WTC11 (cell line): ENCODE data around the gene C6orf136. TPM values are rescaled to one million over a fixed set of nuclear protein-coding genes. Genes with fewer than 3 reads are reported as not detected.
A peak's percentile ranks its signal among the peaks of the same experiment; 100 is the strongest.

Source experiments
- ATAC-seq: fragments of 200-7000 bp; cut with Tn5 transposase; 2 replicates; pipeline ENCODE4 v1.10.0; 2021; ENCODE audit warnings: mild to moderate bottlenecking, moderate library complexity
- CTCF ChIA-PET: fragments of 300-600 bp; sonication (Branson Sonifier 250); formaldehyde crosslinking; loops from one replicate; lab custom pipeline; 2021; ENCODE audit warnings: antibody characterized with exemption; lab: Charles Lee
- POLR2A ChIA-PET: fragments of 350-600 bp; sonication (Branson Sonifier 250); formaldehyde crosslinking; loops from one replicate; lab custom pipeline; 2021; ENCODE audit warnings: antibody characterized with exemption; lab: Charles Lee
- DNase-seq: peaks from one replicate; pipeline ENCODE4 v3.0.0; 2021; ENCODE audit warnings: low spot score
- H3K27ac Mint-ChIP-seq: 2 replicates; pipeline ENCODE4 v1.8.0; 2021; ENCODE audit warnings: mixed read lengths
- H3K27me3 Mint-ChIP-seq: 2 replicates; pipeline ENCODE4 v1.8.0; 2021; ENCODE audit warnings: low read depth, mild to moderate bottlenecking, moderate library complexity, mixed read lengths
- H3K36me3 Mint-ChIP-seq: 2 replicates; pipeline ENCODE4 v1.8.0; 2021; ENCODE audit warnings: mixed read lengths
- H3K4me1 Mint-ChIP-seq: 2 replicates; pipeline ENCODE4 v1.8.0; 2022; ENCODE audit warnings: mixed read lengths
- H3K4me3 Mint-ChIP-seq: 2 replicates; pipeline ENCODE4 v1.8.0; 2021; ENCODE audit warnings: mild to moderate bottlenecking, moderate library complexity, mixed read lengths
- H3K9me3 Mint-ChIP-seq: 2 replicates; pipeline ENCODE4 v1.8.0; 2021; ENCODE audit warnings: mixed read lengths
- ETV6 ChIP-seq: sonication (generic); formaldehyde crosslinking; IDR thresholded peaks from 2 replicates; pipeline ENCODE4 v1.8.1; 2022; ENCODE audit warnings: mild to moderate bottlenecking, missing genetic modification reagents
- GABPB1 ChIP-seq: sonication (generic); formaldehyde crosslinking; IDR thresholded peaks from 2 replicates; pipeline ENCODE4 v1.8.1; 2023; ENCODE audit warnings: mild to moderate bottlenecking, missing genetic modification reagents
- GTF2I ChIP-seq: fragments of 250-450 bp; sonication (Bioruptor Pico); conservative IDR thresholded peaks from 2 replicates; pipeline ENCODE4 v1.4.0; 2021; ENCODE audit warnings: mild to moderate bottlenecking
- NFATC4 ChIP-seq: fragments of 250-450 bp; sonication (Bioruptor Pico); IDR thresholded peaks from 2 replicates; pipeline ENCODE4 v1.9.0; 2021; ENCODE audit warnings: mild to moderate bottlenecking
- TEAD1 ChIP-seq: sonication (generic); formaldehyde crosslinking; IDR thresholded peaks from 2 replicates; pipeline ENCODE4 v1.8.0; 2022; ENCODE audit warnings: mild to moderate bottlenecking, missing genetic modification reagents
- TP53 ChIP-seq: sonication (generic); formaldehyde crosslinking; IDR thresholded peaks from 2 replicates; pipeline ENCODE4 v1.8.1; 2023; ENCODE audit warnings: mild to moderate bottlenecking, missing genetic modification reagents
- total RNA-seq: library from RNA; stranded (reverse); gene quantifications from 3 replicates; pipeline ENCODE4 v1.2.3, GENCODE V29; 2021
- TF ChIP-seq, protein P1 (sequence below): fragments of 200-600 bp; IDR thresholded peaks from 2 replicates; pipeline ENCODE4 v1.8.0; 2022; ENCODE audit warnings: antibody characterized with exemption
- TF ChIP-seq, protein P2 (sequence below): sonication (generic); formaldehyde crosslinking; conservative IDR thresholded peaks from 2 replicates; pipeline ENCODE4 v1.8.1; 2022; ENCODE audit warnings: mild to moderate bottlenecking, missing genetic modification reagents
- TF ChIP-seq, protein P3 (sequence below): sonication (generic); formaldehyde crosslinking; IDR thresholded peaks from 2 replicates; pipeline ENCODE4 v1.8.0; 2022; ENCODE audit warnings: mild to moderate bottlenecking, missing genetic modification reagents
- TF ChIP-seq, protein P4 (sequence below): sonication (generic); formaldehyde crosslinking; IDR thresholded peaks from 2 replicates; pipeline ENCODE4 v1.8.1; 2023; ENCODE audit warnings: mild to moderate bottlenecking, moderate library complexity, missing genetic modification reagents
- TF ChIP-seq, protein P5 (sequence below): fragments of 250-450 bp; sonication (Bioruptor Pico); IDR thresholded peaks from 2 replicates; pipeline ENCODE4 v1.9.0; 2021; ENCODE audit warnings: mild to moderate bottlenecking, borderline replicate concordance
- TF ChIP-seq, protein P6 (sequence below): sonication (generic); formaldehyde crosslinking; IDR thresholded peaks from 2 replicates; pipeline ENCODE4 v1.8.1; 2023; ENCODE audit warnings: mild to moderate bottlenecking, missing genetic modification reagents, borderline replicate concordance
- TF ChIP-seq, protein P7 (sequence below): sonication (generic); formaldehyde crosslinking; IDR thresholded peaks from 2 replicates; pipeline ENCODE4 v1.8.0; 2023; ENCODE audit warnings: mild to moderate bottlenecking, missing genetic modification reagents
- TF ChIP-seq, protein P8 (sequence below): sonication (generic); formaldehyde crosslinking; IDR thresholded peaks from 2 replicates; pipeline ENCODE4 v1.8.0; 2022; ENCODE audit warnings: mild to moderate bottlenecking, missing genetic modification reagents

C6orf136 gene
- total RNA-seq, 1 experiment from 2014 or later: 26.5 TPM

DNA sequence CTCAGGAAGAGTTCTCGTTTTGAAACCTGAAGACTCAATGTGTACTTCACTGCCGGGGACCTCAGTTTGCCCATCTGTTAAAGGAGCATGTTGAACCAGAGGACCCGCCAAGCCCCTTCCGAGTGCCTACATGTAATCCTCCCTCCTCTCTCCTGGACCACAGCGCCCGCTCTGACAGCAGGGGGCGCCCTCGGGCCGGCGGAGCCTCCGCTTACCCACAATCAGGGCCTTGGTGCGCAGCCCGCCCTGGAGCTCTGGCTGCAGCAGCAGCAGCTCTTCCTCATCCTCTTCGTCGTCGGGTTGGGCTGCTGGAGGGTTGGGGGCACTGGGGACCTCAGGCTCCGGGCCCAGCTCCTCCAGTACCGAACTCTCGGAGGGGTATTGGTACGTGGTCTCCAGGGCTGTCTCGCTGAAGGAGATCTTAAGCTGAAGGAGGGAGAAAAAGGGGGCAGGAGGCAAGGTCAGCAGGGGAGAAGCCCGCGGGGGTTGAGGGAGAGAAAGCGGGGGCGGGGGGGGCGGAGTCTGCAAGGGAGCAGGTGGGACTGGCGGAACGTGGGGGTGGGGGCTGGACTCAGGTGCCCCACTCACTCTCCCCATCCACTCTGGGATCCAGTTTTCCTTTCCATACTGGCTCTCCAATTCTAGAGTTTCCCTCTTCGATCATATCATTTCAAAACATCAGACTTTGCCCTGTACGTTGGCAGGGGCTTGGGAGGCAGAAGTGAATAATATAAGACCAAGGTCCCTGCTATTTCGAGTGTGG lies 32.2 kb downstream of the C6orf136 start:
- H3K27ac Mint-ChIP-seq: no peak overlapping the region
- ChIA-PET CTCF (interaction anchor here (0.5 to 9.7 kb wide), 61 partner anchors 9 to 436 kb away, joined by 3 to 131 read pairs (median 4); partner anchors contain the start of genes ABCF1, C6orf136, GTF2H4 and IER3), POLR2A (interaction anchor here (0.6 to 2.3 kb wide), 7 partner anchors 11 to 398 kb away, joined by 3 to 10 read pairs (median 7); partner anchors contain the start of genes MDC1 and NRM)
- peak overlapping the region; percentile 61 for H3K4me3 Mint-ChIP-seq
- TF ChIP-seq, protein P1, sequence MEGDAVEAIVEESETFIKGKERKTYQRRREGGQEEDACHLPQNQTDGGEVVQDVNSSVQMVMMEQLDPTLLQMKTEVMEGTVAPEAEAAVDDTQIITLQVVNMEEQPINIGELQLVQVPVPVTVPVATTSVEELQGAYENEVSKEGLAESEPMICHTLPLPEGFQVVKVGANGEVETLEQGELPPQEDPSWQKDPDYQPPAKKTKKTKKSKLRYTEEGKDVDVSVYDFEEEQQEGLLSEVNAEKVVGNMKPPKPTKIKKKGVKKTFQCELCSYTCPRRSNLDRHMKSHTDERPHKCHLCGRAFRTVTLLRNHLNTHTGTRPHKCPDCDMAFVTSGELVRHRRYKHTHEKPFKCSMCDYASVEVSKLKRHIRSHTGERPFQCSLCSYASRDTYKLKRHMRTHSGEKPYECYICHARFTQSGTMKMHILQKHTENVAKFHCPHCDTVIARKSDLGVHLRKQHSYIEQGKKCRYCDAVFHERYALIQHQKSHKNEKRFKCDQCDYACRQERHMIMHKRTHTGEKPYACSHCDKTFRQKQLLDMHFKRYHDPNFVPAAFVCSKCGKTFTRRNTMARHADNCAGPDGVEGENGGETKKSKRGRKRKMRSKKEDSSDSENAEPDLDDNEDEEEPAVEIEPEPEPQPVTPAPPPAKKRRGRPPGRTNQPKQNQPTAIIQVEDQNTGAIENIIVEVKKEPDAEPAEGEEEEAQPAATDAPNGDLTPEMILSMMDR: peak; percentile 93
- TF ChIP-seq GABPB1 (CRISPR knock-in tag) (peak; percentile 49; the same call in 1 of the 2 replicates), TEAD1 (CRISPR knock-in tag) (0 out of 2 replicates have a peak, but pooled peaks have one; percentile 25), GTF2I (CRISPR knock-in tag) (peak; percentile 86)
- TF ChIP-seq, protein P2, sequence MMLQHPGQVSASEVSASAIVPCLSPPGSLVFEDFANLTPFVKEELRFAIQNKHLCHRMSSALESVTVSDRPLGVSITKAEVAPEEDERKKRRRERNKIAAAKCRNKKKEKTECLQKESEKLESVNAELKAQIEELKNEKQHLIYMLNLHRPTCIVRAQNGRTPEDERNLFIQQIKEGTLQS (CRISPR knock-in tag): no peak
- TF ChIP-seq, protein P3, sequence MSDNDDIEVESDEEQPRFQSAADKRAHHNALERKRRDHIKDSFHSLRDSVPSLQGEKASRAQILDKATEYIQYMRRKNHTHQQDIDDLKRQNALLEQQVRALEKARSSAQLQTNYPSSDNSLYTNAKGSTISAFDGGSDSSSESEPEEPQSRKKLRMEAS: 0 out of 2 replicates have a peak, but pooled peaks have one; percentile 20
- TF ChIP-seq, protein P4, sequence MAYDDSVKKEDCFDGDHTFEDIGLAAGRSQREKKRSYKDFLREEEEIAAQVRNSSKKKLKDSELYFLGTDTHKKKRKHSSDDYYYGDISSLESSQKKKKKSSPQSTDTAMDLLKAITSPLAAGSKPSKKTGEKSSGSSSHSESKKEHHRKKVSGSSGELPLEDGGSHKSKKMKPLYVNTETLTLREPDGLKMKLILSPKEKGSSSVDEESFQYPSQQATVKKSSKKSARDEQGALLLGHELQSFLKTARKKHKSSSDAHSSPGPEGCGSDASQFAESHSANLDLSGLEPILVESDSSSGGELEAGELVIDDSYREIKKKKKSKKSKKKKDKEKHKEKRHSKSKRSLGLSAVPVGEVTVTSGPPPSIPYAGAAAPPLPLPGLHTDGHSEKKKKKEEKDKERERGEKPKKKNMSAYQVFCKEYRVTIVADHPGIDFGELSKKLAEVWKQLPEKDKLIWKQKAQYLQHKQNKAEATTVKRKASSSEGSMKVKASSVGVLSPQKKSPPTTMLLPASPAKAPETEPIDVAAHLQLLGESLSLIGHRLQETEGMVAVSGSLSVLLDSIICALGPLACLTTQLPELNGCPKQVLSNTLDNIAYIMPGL: no peak; the same call in 1 of the 2 replicates
- TF ChIP-seq, protein P5, sequence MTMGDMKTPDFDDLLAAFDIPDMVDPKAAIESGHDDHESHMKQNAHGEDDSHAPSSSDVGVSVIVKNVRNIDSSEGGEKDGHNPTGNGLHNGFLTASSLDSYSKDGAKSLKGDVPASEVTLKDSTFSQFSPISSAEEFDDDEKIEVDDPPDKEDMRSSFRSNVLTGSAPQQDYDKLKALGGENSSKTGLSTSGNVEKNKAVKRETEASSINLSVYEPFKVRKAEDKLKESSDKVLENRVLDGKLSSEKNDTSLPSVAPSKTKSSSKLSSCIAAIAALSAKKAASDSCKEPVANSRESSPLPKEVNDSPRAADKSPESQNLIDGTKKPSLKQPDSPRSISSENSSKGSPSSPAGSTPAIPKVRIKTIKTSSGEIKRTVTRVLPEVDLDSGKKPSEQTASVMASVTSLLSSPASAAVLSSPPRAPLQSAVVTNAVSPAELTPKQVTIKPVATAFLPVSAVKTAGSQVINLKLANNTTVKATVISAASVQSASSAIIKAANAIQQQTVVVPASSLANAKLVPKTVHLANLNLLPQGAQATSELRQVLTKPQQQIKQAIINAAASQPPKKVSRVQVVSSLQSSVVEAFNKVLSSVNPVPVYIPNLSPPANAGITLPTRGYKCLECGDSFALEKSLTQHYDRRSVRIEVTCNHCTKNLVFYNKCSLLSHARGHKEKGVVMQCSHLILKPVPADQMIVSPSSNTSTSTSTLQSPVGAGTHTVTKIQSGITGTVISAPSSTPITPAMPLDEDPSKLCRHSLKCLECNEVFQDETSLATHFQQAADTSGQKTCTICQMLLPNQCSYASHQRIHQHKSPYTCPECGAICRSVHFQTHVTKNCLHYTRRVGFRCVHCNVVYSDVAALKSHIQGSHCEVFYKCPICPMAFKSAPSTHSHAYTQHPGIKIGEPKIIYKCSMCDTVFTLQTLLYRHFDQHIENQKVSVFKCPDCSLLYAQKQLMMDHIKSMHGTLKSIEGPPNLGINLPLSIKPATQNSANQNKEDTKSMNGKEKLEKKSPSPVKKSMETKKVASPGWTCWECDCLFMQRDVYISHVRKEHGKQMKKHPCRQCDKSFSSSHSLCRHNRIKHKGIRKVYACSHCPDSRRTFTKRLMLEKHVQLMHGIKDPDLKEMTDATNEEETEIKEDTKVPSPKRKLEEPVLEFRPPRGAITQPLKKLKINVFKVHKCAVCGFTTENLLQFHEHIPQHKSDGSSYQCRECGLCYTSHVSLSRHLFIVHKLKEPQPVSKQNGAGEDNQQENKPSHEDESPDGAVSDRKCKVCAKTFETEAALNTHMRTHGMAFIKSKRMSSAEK: no peak
- DNase-seq (peak; percentile 94), ATAC-seq (peak; percentile 83)
- H3K9me3 Mint-ChIP-seq: no peaks in the 10 kb centered on the region
- peaks cover 38% of the 10 kb centered on the region for H3K4me1 Mint-ChIP-seq
- H3K27me3 Mint-ChIP-seq: no peaks in the 10 kb centered on the region
- H3K36me3 Mint-ChIP-seq: peaks cover 19% of the 10 kb centered on the region

DNA sequence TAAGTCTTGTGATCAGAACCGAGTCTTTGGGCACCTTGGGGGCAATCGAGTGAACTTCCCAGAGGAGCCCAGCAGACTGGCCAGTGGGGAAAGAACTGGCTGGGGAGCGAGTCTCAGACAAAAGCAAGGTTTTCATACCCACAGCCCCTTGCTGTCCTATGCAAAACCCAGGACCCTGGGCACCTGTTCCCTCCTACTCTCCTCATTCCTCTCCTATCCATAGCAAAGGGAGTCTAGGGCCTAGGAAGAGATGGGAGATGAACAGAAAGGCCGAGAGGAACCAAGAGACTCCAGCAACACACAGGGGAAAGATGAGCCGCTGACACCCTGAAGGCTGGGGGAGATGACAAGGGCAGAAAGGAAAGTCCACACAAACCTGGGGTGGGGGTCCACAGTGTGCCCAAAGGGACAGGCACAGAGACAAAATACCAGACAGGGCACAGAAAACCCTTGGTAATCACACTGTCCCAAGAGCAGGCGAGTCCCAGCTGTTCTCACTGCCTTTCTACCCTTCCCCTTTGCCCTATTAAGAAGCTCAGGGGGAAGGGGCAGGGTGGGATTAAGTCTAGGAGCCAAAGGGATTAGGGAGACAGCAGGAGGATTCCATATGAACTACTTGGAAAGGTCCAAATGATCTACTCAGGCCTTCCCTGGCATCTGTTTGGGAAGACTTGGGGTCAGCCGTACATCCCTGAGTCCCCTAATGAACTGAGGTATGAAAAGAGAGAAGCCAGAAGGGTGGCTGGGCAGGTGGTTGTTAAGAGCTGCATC lies 33.0 kb downstream of the C6orf136 start:
- H3K27ac Mint-ChIP-seq: peak overlapping the region; percentile 37
- POLR2A ChIA-PET: interaction anchor here (0.6 to 2.3 kb wide), 5 partner anchors 11 to 611 kb away, joined by 3 to 10 read pairs (median 6); partner anchors contain the start of genes MDC1 and NRM
- TF ChIP-seq TP53 (CRISPR knock-in tag) (no peak), ETV6 (CRISPR knock-in tag) (no peak), NFATC4 (no peak)
- TF ChIP-seq, protein P6, sequence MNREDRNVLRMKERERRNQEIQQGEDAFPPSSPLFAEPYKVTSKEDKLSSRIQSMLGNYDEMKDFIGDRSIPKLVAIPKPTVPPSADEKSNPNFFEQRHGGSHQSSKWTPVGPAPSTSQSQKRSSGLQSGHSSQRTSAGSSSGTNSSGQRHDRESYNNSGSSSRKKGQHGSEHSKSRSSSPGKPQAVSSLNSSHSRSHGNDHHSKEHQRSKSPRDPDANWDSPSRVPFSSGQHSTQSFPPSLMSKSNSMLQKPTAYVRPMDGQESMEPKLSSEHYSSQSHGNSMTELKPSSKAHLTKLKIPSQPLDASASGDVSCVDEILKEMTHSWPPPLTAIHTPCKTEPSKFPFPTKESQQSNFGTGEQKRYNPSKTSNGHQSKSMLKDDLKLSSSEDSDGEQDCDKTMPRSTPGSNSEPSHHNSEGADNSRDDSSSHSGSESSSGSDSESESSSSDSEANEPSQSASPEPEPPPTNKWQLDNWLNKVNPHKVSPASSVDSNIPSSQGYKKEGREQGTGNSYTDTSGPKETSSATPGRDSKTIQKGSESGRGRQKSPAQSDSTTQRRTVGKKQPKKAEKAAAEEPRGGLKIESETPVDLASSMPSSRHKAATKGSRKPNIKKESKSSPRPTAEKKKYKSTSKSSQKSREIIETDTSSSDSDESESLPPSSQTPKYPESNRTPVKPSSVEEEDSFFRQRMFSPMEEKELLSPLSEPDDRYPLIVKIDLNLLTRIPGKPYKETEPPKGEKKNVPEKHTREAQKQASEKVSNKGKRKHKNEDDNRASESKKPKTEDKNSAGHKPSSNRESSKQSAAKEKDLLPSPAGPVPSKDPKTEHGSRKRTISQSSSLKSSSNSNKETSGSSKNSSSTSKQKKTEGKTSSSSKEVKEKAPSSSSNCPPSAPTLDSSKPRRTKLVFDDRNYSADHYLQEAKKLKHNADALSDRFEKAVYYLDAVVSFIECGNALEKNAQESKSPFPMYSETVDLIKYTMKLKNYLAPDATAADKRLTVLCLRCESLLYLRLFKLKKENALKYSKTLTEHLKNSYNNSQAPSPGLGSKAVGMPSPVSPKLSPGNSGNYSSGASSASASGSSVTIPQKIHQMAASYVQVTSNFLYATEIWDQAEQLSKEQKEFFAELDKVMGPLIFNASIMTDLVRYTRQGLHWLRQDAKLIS (CRISPR knock-in tag): no peak
- TF ChIP-seq, protein P7, sequence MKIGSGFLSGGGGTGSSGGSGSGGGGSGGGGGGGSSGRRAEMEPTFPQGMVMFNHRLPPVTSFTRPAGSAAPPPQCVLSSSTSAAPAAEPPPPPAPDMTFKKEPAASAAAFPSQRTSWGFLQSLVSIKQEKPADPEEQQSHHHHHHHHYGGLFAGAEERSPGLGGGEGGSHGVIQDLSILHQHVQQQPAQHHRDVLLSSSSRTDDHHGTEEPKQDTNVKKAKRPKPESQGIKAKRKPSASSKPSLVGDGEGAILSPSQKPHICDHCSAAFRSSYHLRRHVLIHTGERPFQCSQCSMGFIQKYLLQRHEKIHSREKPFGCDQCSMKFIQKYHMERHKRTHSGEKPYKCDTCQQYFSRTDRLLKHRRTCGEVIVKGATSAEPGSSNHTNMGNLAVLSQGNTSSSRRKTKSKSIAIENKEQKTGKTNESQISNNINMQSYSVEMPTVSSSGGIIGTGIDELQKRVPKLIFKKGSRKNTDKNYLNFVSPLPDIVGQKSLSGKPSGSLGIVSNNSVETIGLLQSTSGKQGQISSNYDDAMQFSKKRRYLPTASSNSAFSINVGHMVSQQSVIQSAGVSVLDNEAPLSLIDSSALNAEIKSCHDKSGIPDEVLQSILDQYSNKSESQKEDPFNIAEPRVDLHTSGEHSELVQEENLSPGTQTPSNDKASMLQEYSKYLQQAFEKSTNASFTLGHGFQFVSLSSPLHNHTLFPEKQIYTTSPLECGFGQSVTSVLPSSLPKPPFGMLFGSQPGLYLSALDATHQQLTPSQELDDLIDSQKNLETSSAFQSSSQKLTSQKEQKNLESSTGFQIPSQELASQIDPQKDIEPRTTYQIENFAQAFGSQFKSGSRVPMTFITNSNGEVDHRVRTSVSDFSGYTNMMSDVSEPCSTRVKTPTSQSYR (CRISPR knock-in tag): no peak
- TF ChIP-seq, protein P8, sequence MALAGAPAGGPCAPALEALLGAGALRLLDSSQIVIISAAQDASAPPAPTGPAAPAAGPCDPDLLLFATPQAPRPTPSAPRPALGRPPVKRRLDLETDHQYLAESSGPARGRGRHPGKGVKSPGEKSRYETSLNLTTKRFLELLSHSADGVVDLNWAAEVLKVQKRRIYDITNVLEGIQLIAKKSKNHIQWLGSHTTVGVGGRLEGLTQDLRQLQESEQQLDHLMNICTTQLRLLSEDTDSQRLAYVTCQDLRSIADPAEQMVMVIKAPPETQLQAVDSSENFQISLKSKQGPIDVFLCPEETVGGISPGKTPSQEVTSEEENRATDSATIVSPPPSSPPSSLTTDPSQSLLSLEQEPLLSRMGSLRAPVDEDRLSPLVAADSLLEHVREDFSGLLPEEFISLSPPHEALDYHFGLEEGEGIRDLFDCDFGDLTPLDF (CRISPR knock-in tag): no peak

More for the DNA sequence above, 33.0 kb downstream of the C6orf136 start:
- peaks cover 19% of the 10 kb centered on the region for H3K36me3 Mint-ChIP-seq
- H3K9me3 Mint-ChIP-seq: no peaks in the 10 kb centered on the region
- no peaks in the 10 kb centered on the region for H3K27me3 Mint-ChIP-seq
- CTCF ChIA-PET: interaction anchor here (0.7 to 9.7 kb wide), 24 partner anchors 8 to 407 kb away, joined by 3 to 131 read pairs (median 5); partner anchors contain the start of genes C6orf136, GTF2H4, MDC1 and NRM
- DNase-seq (no peak), ATAC-seq (no peak)
- peaks cover 43% of the 10 kb centered on the region for H3K4me1 Mint-ChIP-seq
- H3K4me3 Mint-ChIP-seq: peak overlapping the region; percentile 61; the same call in 1 of the 2 replicates
